K562 (cell line): ENCODE data around the gene ECM1. TPM values are rescaled to one million over a fixed set of nuclear protein-coding genes. Genes with fewer than 3 reads are reported as not detected.

Source experiments
- CCNT2 ChIP-seq: IDR thresholded peaks from 2 replicates; pipeline ENCODE4 v1.6.1; 2011; ENCODE audit warnings: borderline replicate concordance, low read depth, mild to moderate bottlenecking, moderate library complexity, mixed read lengths, low read length; ENCODE audit not compliant: insufficient read length; ENCODE audit errors: extremely low read depth
- HDAC2 ChIP-seq: fragments of 450-650 bp; IDR thresholded peaks from 2 replicates; pipeline ENCODE4 v1.6.1; 2016; ENCODE audit warnings: mild to moderate bottlenecking
- HMGN3 ChIP-seq: IDR thresholded peaks from 2 replicates; pipeline ENCODE4 v1.6.1; 2011; ENCODE audit warnings: borderline replicate concordance, low read depth, mild to moderate bottlenecking, mixed read lengths, low read length; ENCODE audit not compliant: insufficient read length; ENCODE audit errors: extremely low read depth
- HNRNPK ChIP-seq: fragments of 200-400 bp; formaldehyde crosslinking; IDR thresholded peaks from one replicate; pipeline ENCODE4 v1.6.1; 2018; ENCODE audit warnings: mild to moderate bottlenecking, low read depth, low read length; ENCODE audit not compliant: poor library complexity, severe bottlenecking
- KLF13 ChIP-seq: fragments of 450-650 bp; IDR thresholded peaks from 2 replicates; pipeline ENCODE4 v1.6.1; 2016; ENCODE audit warnings: missing genetic modification characterization, low read depth, mild to moderate bottlenecking, missing compliant biosample characterization, moderate library complexity, borderline replicate concordance
- RB1 ChIP-seq: fragments of 450-650 bp; IDR thresholded peaks from 2 replicates; pipeline ENCODE4 v1.6.1; 2017; ENCODE audit warnings: low read depth, mild to moderate bottlenecking
- RBFOX2 ChIP-seq: fragments of 200-400 bp; formaldehyde crosslinking; IDR thresholded peaks from 2 replicates; pipeline ENCODE4 v1.6.1; 2017; ENCODE audit warnings: low read depth, mild to moderate bottlenecking, low read length, moderate library complexity
- RHOXF2B ChIP-seq: fragments of 250-450 bp; sonication (Bioruptor Pico); conservative IDR thresholded peaks from 2 replicates; pipeline ENCODE4 v1.5.1; 2021
- SMAD3 ChIP-seq: fragments of 450-650 bp; formaldehyde crosslinking; conservative IDR thresholded peaks from 2 replicates; pipeline ENCODE4 v1.4.0; 2020; ENCODE audit warnings: mild to moderate bottlenecking
- SMC3 ChIP-seq: conservative IDR thresholded peaks from 2 replicates; pipeline ENCODE4 v1.6.1; 2011; ENCODE audit warnings: low read depth, low read length, improper control_type of control experiment; ENCODE audit not compliant: insufficient read depth
- SRSF1 ChIP-seq: fragments of 200-400 bp; formaldehyde crosslinking; IDR thresholded peaks from 2 replicates; pipeline ENCODE4 v1.6.1; 2017; ENCODE audit warnings: mild to moderate bottlenecking, low read depth, low read length, moderate library complexity
- TFAM ChIP-seq: fragments of 250-450 bp; sonication (Bioruptor Pico); conservative IDR thresholded peaks from 2 replicates; pipeline ENCODE4 v1.5.0; 2021; ENCODE audit warnings: mild to moderate bottlenecking, moderate library complexity
- ZNF143 ChIP-seq: sonication (generic); formaldehyde crosslinking; IDR thresholded peaks from 2 replicates; pipeline ENCODE4 v1.9.0; 2022; ENCODE audit warnings: mild to moderate bottlenecking, missing genetic modification reagents
- ZNF41 ChIP-seq: fragments of 250-450 bp; sonication (Bioruptor Pico); conservative IDR thresholded peaks from 2 replicates; pipeline ENCODE4 v1.4.0; 2020; ENCODE audit warnings: mild to moderate bottlenecking
- polyA plus RNA-seq, 8 experiments: library from polyadenylated mRNA; depleted of rRNA in 4 of 8; stranded (reverse) in 5 of 8; unstranded in 3 of 8; fragments of >200 nt; fragmentation: Nextera tagmentation in 2 of 8; fragmentation: Illumina TruSeq in 1 of 8; extraction: Ambion mirVana in 2 of 8; extraction: Trizol in 1 of 8; gene quantifications; 2 replicates each; pipeline versions ENCODE4 v1.2.1 to v1.2.3, GENCODE V29; 2011 to 2014; ENCODE audit warnings: inconsistent platforms in 1 of 8, missing spikeins in 1 of 8
- total RNA-seq, 7 experiments: library from RNA; depleted of rRNA in 6 of 7; stranded (reverse); fragments of >200 nt in 6 of 7; fragmentation: Illumina TruSeq in 2 of 7; extraction: Trizol in 2 of 7; gene quantifications; 2 replicates each; pipeline versions ENCODE4 v1.2.1 to v1.2.3, GENCODE V29; 2011 to 2021; ENCODE audit warnings: low replicate concordance in 1 of 7
- TF ChIP-seq, protein P1 (sequence below), 2 experiments: fragments of 450-650 bp; IDR thresholded peaks; 2 replicates each; pipeline ENCODE4 v1.6.1; 2018; ENCODE audit warnings: mild to moderate bottlenecking in 2 of 2, low read depth in 1 of 2; ENCODE audit not compliant: partially characterized antibody in 2 of 2
- TF ChIP-seq, protein P2 (sequence below): fragments of 450-650 bp; IDR thresholded peaks from 2 replicates; pipeline ENCODE4 v1.7.0; 2016; ENCODE audit warnings: borderline replicate concordance

ECM1 gene
- total and polyA plus RNA-seq, 9 of the 15 experiments (the other 6 are each of a cell fraction or from before 2014, with no cell fraction given): 6.6 to 52.2 (median 12.8) TPM

DNA sequence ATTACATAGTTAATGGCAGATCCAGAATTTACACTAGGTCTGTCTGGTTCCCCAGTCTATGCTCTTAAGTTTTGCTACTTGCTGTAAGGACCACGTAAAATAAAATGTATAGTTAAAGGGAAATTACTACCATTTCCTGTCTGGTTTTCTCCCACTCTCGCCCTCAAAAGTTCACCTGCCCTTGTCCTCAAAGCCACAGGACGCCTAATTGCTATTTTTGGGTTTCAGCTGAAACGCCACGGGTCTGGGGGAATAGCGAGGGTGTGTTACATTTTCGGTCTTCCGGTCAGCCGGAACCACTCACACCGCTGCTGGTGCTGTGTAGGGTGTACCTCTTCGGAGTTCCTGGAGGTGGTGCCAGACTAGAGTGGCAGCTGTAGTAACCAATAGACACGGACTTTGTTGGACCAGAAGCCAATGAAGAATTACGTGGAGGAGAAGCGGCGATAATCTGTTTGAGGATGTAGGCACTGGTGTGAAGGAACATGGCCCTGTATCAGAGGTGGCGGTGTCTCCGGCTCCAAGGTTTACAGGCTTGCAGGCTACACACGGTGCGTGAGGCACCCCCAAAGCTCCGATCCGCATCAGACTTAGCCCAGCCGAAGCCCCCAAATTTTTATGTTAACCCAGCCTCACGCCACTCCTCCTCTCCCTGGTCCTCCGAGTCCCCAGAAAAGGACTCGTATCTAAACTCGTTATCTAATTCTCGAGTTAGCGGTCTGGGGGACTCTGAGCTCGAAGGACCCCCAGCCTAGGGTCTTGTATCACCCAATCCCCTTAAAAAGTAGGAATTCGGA is 20.7 kb upstream of the ECM1 start, which contains the start of gene TARS2 (continued):
- TF ChIP-seq, protein P1, sequence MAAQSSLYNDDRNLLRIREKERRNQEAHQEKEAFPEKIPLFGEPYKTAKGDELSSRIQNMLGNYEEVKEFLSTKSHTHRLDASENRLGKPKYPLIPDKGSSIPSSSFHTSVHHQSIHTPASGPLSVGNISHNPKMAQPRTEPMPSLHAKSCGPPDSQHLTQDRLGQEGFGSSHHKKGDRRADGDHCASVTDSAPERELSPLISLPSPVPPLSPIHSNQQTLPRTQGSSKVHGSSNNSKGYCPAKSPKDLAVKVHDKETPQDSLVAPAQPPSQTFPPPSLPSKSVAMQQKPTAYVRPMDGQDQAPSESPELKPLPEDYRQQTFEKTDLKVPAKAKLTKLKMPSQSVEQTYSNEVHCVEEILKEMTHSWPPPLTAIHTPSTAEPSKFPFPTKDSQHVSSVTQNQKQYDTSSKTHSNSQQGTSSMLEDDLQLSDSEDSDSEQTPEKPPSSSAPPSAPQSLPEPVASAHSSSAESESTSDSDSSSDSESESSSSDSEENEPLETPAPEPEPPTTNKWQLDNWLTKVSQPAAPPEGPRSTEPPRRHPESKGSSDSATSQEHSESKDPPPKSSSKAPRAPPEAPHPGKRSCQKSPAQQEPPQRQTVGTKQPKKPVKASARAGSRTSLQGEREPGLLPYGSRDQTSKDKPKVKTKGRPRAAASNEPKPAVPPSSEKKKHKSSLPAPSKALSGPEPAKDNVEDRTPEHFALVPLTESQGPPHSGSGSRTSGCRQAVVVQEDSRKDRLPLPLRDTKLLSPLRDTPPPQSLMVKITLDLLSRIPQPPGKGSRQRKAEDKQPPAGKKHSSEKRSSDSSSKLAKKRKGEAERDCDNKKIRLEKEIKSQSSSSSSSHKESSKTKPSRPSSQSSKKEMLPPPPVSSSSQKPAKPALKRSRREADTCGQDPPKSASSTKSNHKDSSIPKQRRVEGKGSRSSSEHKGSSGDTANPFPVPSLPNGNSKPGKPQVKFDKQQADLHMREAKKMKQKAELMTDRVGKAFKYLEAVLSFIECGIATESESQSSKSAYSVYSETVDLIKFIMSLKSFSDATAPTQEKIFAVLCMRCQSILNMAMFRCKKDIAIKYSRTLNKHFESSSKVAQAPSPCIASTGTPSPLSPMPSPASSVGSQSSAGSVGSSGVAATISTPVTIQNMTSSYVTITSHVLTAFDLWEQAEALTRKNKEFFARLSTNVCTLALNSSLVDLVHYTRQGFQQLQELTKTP (IDR thresholded peaks at IDR 0.05; ENCODE audit: low read depth in 1 of 2, partially characterized antibody in 2 of 2): peak; percentile 37 to 89
- TF ChIP-seq HDAC2 (peak; percentile 91), HNRNPK (no peak), ZNF143 (CRISPR knock-in tag) (no peak), RBFOX2 (peak; percentile 79), RB1 (peak; percentile 89), SRSF1 (no peak), SMAD3 (no peak), HMGN3 (no peak), CCNT2 (no peak), KLF13 (tag) (no peak), RHOXF2B (CRISPR knock-in tag) (no peak), TFAM (CRISPR knock-in tag) (no peak), SMC3 (no peak), ZNF41 (CRISPR knock-in tag) (no peak)
- TF ChIP-seq, protein P2, sequence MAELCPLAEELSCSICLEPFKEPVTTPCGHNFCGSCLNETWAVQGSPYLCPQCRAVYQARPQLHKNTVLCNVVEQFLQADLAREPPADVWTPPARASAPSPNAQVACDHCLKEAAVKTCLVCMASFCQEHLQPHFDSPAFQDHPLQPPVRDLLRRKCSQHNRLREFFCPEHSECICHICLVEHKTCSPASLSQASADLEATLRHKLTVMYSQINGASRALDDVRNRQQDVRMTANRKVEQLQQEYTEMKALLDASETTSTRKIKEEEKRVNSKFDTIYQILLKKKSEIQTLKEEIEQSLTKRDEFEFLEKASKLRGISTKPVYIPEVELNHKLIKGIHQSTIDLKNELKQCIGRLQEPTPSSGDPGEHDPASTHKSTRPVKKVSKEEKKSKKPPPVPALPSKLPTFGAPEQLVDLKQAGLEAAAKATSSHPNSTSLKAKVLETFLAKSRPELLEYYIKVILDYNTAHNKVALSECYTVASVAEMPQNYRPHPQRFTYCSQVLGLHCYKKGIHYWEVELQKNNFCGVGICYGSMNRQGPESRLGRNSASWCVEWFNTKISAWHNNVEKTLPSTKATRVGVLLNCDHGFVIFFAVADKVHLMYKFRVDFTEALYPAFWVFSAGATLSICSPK: no peak
